VCaP (cell line): ENCODE data around the gene VTI1A.

ENCODE experiments used
- H3K27ac ChIP-seq: fragments of 450-650 bp; 2 replicates; pipeline ENCODE4 v1.5.1; 2017
- CTCF ChIP-seq: fragments of 450-650 bp; conservative IDR thresholded peaks from 2 replicates; pipeline ENCODE4 v1.5.1; 2017; ENCODE audit warnings: mild to moderate bottlenecking, moderate library complexity

The VTI1A gene

DNA sequence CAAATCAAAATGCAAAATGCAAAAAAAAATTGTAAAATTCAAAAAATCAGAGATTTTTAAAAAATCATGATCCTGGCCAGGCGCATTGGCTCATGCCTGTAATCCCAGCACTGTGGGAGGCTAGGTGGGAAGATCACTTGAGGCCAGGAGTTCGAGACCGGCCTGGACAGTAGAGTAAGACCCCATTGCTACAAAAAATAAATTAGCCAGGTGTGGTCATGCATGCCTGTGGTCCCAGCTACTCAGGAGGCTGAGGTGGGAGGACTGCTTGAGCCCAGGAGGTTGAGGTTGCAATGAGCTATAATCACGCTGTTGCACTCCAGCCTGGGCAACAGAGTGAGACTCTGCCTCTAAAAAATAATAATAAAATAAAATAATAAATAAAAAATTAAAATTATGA lies 347.2 kb downstream of the VTI1A start:
- no peak for TF ChIP-seq CTCF
- 0 out of 2 replicates have a peak overlapping the region, but pooled peaks have one; percentile 31 for H3K27ac ChIP-seq

DNA sequence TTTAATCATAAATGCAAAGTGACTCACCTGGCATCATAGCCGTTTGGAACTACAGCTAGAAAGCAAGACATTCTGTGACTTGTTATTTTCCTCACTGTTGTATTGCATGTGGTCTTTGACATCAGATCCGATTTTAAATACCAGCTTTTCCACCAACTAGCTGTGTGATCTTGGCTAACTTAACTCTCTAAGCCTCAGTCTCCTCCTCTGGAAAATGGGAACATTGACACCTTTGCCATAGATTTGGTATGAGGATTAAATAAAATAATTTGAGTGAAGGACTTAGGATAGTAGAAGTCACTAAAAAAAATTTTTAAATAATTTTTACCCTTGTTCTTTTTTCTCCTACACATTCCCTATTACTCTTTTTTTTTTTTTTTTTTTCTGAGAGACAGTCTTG lies 348.1 kb downstream of the VTI1A start:
- no peak for TF ChIP-seq CTCF
- no peak overlapping the region for H3K27ac ChIP-seq

DNA sequence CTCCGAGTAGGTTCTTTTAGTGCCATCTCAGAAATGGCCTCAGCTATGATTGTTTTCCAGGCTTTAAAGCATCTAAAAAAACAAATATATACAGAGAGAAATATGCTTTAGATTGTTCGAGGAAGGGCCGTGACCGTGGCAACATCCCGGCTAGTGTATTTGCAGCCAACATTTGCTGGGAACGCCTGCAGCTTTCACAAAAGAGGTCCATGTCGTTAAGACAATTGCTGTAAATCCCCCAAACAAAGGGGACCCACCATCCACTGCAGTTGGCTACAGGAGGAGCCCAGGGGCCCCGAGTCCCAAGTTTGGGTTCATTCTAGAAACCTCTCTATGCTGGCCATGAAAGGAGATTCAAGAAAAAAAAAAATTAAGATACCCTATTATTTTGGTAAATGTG lies 350.2 kb downstream of the VTI1A start:
- H3K27ac ChIP-seq = no peak overlapping the region
- TF ChIP-seq CTCF = no peak

DNA sequence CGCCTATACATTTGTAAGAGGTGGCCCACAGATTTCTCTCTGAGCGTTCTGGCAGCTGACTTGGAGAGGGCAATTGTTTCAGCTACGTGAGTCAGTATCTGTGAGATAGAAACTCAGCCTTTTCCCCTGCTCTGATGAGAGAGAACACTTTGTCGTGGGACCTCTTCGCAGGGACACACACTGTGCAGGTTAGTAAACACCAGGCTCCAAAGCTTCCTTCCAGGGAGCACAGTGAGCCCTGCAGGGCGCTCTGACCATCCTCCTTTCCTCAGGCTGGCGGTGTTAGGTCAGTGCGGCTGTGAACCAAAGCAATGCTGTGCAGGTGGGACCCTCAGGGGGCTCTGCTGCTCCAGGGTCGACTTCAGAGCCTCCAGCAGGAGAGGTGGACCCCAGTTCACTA lies 350.8 kb downstream of the VTI1A start:
- H3K27ac ChIP-seq = no peak overlapping the region
- TF ChIP-seq CTCF = no peak

- no peak for TF ChIP-seq CTCF
- H3K27ac ChIP-seq = no peak overlapping the region
These were observed 352.0 kb downstream of the VTI1A start for GRCh38 chr10:112799038-112799437.

GRCh38 chr10:112799726-112800510 lies 352.9 kb downstream of the VTI1A start:
- no peak overlapping the region for H3K27ac ChIP-seq
- no peak for TF ChIP-seq CTCF

GRCh38 chr10:112801004-112801403 lies 354.0 kb downstream of the VTI1A start:
- no peak overlapping the region for H3K27ac ChIP-seq
- no peak for TF ChIP-seq CTCF
